HepG2 (cell line): ENCODE results near the gene CFAP300. TPM values are rescaled to one million over a fixed set of nuclear protein-coding genes. Genes with fewer than 3 reads are reported as not detected.

Experiments used
- CCDC6 ChIP-seq: sonication (generic); formaldehyde crosslinking; IDR thresholded peaks from 2 replicates; pipeline ENCODE4 v1.8.1; 2022; ENCODE audit warnings: mild to moderate bottlenecking, missing genetic modification reagents, moderate library complexity
- HNRNPK ChIP-seq: fragments of 200-400 bp; formaldehyde crosslinking; IDR thresholded peaks from 2 replicates; pipeline ENCODE4 v1.6.1; 2018; ENCODE audit warnings: low read length, low read depth, moderate library complexity, mild to moderate bottlenecking; ENCODE audit not compliant: poor library complexity, severe bottlenecking
- PAF1 ChIP-seq: IDR thresholded peaks from 2 replicates; pipeline ENCODE4 v1.6.1; 2016; ENCODE audit warnings: missing genetic modification reagents, missing compliant biosample characterization
- POLR2AphosphoS5 ChIP-seq: IDR thresholded peaks from 2 replicates; pipeline ENCODE4 v1.6.1; 2012; ENCODE audit warnings: low read depth, low read length
- RORA ChIP-seq: sonication (generic); formaldehyde crosslinking; IDR thresholded peaks from 2 replicates; pipeline ENCODE4 v1.5.0; 2020; ENCODE audit warnings: mild to moderate bottlenecking, missing genetic modification reagents, moderate library complexity
- SETDB1 ChIP-seq: sonication (generic); formaldehyde crosslinking; IDR thresholded peaks from 2 replicates; pipeline ENCODE4 v1.5.1; 2020; ENCODE audit warnings: missing genetic modification reagents, mild to moderate bottlenecking, borderline replicate concordance
- ZNF292 ChIP-seq: sonication (generic); formaldehyde crosslinking; IDR thresholded peaks from 2 replicates; pipeline ENCODE4 v1.8.1; 2022; ENCODE audit warnings: mild to moderate bottlenecking, low read depth, missing genetic modification reagents, borderline replicate concordance
- ZNF335 ChIP-seq: sonication (generic); formaldehyde crosslinking; IDR thresholded peaks from 2 replicates; pipeline ENCODE4 v1.4.0; 2020; ENCODE audit warnings: missing genetic modification reagents
- ZNF558 ChIP-seq: sonication (generic); formaldehyde crosslinking; IDR thresholded peaks from 2 replicates; pipeline ENCODE4 v1.9.0; 2022; ENCODE audit warnings: mild to moderate bottlenecking, missing genetic modification reagents, borderline replicate concordance
- polyA plus RNA-seq, 8 experiments: library from polyadenylated mRNA; depleted of rRNA in 3 of 8; stranded (reverse) in 7 of 8; unstranded in 1 of 8; fragments of >200 nt; fragmentation: Illumina TruSeq in 4 of 8; extraction: Trizol in 4 of 8; gene quantifications; 2 replicates each; pipeline versions ENCODE4 v1.2.1 to v1.2.3, GENCODE V29; 2011 to 2016; ENCODE audit warnings: low read depth in 4 of 8, missing spikeins in 1 of 8, mixed read lengths in 1 of 8; ENCODE audit not compliant: insufficient read depth in 1 of 8
- total RNA-seq, 5 experiments: library from RNA; depleted of rRNA; stranded (reverse); fragments of >200 nt; fragmentation: Illumina TruSeq; extraction: Trizol; gene quantifications; 2 replicates each; pipeline ENCODE4 v1.2.3, GENCODE V29; 2016; ENCODE audit warnings: low read depth in 1 of 5
- TF ChIP-seq, protein P1 (sequence below): sonication (generic); formaldehyde crosslinking; IDR thresholded peaks from 2 replicates; pipeline ENCODE4 v1.5.1; 2020; ENCODE audit warnings: mild to moderate bottlenecking, missing genetic modification reagents
- TF ChIP-seq, protein P2 (sequence below): sonication (generic); formaldehyde crosslinking; IDR thresholded peaks from 2 replicates; pipeline ENCODE4 v1.5.0; 2020; ENCODE audit warnings: missing genetic modification reagents
- TF ChIP-seq, protein P3 (sequence below): sonication (generic); formaldehyde crosslinking; IDR thresholded peaks from 2 replicates; pipeline ENCODE4 v1.4.0; 2020; ENCODE audit warnings: missing genetic modification reagents, borderline replicate concordance
- TF ChIP-seq, protein P4 (sequence below): sonication (generic); formaldehyde crosslinking; IDR thresholded peaks from 2 replicates; pipeline ENCODE4 v1.5.0; 2020; ENCODE audit warnings: mild to moderate bottlenecking, missing genetic modification reagents, borderline replicate concordance
- TF ChIP-seq, protein P5 (sequence below): sonication (generic); formaldehyde crosslinking; IDR thresholded peaks from 2 replicates; pipeline ENCODE4 v1.5.0; 2020; ENCODE audit warnings: mild to moderate bottlenecking, low read depth, missing genetic modification reagents, borderline replicate concordance

Gene CFAP300
- total and polyA plus RNA-seq, 2 of the 13 experiments (the other 11 are each of a cell fraction or from before 2014, with no cell fraction given), result not detected

DNA sequence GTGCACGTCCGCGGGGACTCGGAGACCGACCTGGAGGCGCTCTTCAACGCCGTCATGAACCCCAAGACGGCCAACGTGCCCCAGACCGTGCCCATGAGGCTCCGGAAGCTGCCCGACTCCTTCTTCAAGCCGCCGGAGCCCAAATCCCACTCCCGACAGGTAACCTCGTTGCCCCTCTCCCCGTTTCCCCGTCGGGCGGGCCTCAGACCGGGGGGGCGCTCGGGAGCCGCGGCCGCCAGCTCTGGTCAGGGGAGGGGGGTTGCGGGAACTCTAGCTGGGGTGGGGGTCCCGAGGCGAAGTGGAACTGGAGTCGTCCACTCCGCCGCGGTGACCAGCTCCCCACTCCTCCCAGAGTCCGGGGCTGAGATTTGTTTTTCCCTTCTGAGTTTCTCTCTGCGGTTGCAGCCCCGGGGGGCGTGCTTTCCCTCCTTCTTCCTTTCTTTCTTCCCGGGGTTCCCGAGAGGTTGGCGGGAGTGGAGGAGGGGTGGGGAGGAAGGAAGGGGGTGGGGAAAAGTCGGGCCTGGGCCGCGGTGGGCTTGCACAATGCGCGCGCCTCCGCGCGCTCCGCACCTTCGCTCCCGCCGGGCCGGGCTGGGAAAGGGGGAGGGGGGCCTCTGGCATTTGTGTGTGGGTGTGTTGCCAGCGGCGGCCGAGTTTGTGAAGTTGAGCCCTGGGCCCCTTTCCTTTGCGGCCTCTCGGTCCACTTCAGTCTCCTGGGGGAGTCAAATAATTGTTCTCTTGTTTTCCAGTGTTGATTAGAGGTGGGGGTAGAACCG, 64.0 kb downstream of the CFAP300 start (continued):
- TF ChIP-seq, protein P1, sequence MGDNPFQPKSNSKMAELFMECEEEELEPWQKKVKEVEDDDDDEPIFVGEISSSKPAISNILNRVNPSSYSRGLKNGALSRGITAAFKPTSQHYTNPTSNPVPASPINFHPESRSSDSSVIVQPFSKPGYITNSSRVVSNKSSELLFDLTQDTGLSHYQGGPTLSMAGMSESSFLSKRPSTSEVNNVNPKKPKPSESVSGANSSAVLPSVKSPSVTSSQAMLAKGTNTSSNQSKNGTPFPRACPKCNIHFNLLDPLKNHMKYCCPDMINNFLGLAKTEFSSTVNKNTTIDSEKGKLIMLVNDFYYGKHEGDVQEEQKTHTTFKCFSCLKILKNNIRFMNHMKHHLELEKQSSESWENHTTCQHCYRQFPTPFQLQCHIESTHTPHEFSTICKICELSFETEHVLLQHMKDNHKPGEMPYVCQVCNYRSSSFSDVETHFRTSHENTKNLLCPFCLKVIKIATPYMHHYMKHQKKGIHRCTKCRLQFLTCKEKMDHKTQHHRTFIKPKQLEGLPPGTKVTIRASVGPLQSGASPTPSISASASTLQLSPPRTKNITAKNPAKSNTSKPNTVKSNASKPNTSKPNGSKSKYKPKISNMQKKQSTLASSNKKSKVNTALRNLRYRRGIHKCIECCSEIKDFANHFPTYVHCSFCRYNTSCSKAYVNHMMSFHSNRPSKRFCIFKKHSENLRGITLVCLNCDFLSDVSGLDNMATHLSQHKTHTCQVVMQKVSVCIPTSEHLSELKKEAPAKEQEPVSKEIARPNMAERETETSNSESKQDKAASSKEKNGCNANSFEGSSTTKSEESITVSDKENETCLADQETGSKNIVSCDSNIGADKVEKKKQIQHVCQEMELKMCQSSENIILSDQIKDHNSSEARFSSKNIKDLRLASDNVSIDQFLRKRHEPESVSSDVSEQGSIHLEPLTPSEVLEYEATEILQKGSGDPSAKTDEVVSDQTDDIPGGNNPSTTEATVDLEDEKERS (CRISPR knock-in tag), result no peak
- TF ChIP-seq PAF1 (no peak), CCDC6 (CRISPR knock-in tag) (no peak), RORA (CRISPR knock-in tag) (no peak), SETDB1 (CRISPR knock-in tag) (no peak), HNRNPK (peak; percentile 99), POLR2AphosphoS5 (peak; percentile 14), ZNF335 (no peak), ZNF292 (CRISPR knock-in tag) (no peak), ZNF558 (CRISPR knock-in tag) (no peak)
- TF ChIP-seq, protein P2, sequence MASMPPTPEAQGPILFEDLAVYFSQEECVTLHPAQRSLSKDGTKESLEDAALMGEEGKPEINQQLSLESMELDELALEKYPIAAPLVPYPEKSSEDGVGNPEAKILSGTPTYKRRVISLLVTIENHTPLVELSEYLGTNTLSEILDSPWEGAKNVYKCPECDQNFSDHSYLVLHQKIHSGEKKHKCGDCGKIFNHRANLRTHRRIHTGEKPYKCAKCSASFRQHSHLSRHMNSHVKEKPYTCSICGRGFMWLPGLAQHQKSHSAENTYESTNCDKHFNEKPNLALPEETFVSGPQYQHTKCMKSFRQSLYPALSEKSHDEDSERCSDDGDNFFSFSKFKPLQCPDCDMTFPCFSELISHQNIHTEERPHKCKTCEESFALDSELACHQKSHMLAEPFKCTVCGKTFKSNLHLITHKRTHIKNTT, result no peak
- TF ChIP-seq, protein P3, sequence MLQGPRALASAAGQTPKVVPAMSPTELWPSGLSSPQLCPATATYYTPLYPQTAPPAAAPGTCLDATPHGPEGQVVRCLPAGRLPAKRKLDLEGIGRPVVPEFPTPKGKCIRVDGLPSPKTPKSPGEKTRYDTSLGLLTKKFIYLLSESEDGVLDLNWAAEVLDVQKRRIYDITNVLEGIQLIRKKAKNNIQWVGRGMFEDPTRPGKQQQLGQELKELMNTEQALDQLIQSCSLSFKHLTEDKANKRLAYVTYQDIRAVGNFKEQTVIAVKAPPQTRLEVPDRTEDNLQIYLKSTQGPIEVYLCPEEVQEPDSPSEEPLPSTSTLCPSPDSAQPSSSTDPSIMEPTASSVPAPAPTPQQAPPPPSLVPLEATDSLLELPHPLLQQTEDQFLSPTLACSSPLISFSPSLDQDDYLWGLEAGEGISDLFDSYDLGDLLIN (CRISPR knock-in tag), result no peak
- TF ChIP-seq, protein P4, sequence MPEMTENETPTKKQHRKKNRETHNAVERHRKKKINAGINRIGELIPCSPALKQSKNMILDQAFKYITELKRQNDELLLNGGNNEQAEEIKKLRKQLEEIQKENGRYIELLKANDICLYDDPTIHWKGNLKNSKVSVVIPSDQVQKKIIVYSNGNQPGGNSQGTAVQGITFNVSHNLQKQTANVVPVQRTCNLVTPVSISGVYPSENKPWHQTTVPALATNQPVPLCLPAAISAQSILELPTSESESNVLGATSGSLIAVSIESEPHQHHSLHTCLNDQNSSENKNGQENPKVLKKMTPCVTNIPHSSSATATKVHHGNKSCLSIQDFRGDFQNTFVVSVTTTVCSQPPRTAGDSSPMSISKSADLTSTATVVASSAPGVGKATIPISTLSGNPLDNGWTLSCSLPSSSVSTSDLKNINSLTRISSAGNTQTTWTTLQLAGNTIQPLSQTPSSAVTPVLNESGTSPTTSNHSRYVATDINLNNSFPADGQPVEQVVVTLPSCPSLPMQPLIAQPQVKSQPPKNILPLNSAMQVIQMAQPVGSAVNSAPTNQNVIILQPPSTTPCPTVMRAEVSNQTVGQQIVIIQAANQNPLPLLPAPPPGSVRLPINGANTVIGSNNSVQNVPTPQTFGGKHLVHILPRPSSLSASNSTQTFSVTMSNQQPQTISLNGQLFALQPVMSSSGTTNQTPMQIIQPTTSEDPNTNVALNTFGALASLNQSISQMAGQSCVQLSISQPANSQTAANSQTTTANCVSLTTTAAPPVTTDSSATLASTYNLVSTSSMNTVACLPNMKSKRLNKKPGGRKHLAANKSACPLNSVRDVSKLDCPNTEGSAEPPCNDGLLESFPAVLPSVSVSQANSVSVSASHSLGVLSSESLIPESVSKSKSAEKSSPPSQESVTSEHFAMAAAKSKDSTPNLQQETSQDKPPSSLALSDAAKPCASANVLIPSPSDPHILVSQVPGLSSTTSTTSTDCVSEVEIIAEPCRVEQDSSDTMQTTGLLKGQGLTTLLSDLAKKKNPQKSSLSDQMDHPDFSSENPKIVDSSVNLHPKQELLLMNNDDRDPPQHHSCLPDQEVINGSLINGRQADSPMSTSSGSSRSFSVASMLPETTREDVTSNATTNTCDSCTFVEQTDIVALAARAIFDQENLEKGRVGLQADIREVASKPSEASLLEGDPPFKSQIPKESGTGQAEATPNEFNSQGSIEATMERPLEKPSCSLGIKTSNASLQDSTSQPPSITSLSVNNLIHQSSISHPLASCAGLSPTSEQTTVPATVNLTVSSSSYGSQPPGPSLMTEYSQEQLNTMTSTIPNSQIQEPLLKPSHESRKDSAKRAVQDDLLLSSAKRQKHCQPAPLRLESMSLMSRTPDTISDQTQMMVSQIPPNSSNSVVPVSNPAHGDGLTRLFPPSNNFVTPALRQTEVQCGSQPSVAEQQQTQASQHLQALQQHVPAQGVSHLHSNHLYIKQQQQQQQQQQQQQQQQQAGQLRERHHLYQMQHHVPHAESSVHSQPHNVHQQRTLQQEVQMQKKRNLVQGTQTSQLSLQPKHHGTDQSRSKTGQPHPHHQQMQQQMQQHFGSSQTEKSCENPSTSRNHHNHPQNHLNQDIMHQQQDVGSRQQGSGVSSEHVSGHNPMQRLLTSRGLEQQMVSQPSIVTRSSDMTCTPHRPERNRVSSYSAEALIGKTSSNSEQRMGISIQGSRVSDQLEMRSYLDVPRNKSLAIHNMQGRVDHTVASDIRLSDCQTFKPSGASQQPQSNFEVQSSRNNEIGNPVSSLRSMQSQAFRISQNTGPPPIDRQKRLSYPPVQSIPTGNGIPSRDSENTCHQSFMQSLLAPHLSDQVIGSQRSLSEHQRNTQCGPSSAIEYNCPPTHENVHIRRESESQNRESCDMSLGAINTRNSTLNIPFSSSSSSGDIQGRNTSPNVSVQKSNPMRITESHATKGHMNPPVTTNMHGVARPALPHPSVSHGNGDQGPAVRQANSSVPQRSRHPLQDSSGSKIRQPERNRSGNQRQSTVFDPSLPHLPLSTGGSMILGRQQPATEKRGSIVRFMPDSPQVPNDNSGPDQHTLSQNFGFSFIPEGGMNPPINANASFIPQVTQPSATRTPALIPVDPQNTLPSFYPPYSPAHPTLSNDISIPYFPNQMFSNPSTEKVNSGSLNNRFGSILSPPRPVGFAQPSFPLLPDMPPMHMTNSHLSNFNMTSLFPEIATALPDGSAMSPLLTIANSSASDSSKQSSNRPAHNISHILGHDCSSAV (CRISPR knock-in tag), result no peak
- TF ChIP-seq, protein P5, sequence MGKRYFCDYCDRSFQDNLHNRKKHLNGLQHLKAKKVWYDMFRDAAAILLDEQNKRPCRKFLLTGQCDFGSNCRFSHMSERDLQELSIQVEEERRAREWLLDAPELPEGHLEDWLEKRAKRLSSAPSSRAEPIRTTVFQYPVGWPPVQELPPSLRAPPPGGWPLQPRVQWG, result no peak
